Stomach (tissue), 9 donors: ENCODE results near the gene CXCL17. TPM values are rescaled to one million over a fixed set of nuclear protein-coding genes. Genes with fewer than 3 reads are reported as not detected.
A peak's percentile ranks its signal among the peaks of the same experiment; 100 is the strongest.

Experiments
- DNase-seq, 2 donors: peaks; one replicate each; pipeline versions ENCODE4 v3.0.0 to v3.0.0-alpha.2; 2013 to 2019
- H3K27ac ChIP-seq, 5 donors: fragments of 200-600 bp in 4 of 5; sonication (generic) in 4 of 5; one replicate each; pipeline ENCODE4 v1.5.1; 2013 to 2019; ENCODE audit warnings: mild to moderate bottlenecking in 1 of 5, moderate library complexity in 1 of 5
- H3K27me3 ChIP-seq, 3 donors: fragments of 200-600 bp; sonication (generic); one replicate each; pipeline ENCODE4 v1.5.1; 2017 to 2019; ENCODE audit warnings: mixed run types in 1 of 3
- H3K36me3 ChIP-seq, 4 donors: fragments of 200-600 bp; sonication (generic); 1 replicate in 3 of 4; 2 replicates in 1 of 4; pipeline ENCODE4 v1.5.1; 2016 to 2019
- H3K4me1 ChIP-seq, 4 donors: fragments of 200-600 bp; sonication (generic); one replicate each; pipeline ENCODE4 v1.5.1; 2016 to 2019
- H3K4me3 ChIP-seq, 4 donors: fragments of 200-600 bp; sonication (generic) in 3 of 4; one replicate each; pipeline ENCODE4 v1.5.1; 2016 to 2019; ENCODE audit warnings: mild to moderate bottlenecking in 1 of 4
- H3K9me3 ChIP-seq, 4 donors: fragments of 200-600 bp; sonication (generic); one replicate each; pipeline ENCODE4 v1.5.1; 2016 to 2019
- CTCF ChIP-seq, 7 experiments: fragments of 450-650 bp in 4 of 7; fragments of 200-600 bp in 3 of 7; sonication (generic) in 3 of 7; IDR thresholded peaks; one replicate each; pipeline ENCODE4 v1.5.1; 2016 to 2019; ENCODE audit warnings: antibody characterized with exemption in 7 of 7, control low read depth in 2 of 7, mild to moderate bottlenecking in 1 of 7
- EP300 ChIP-seq: sonication (generic); formaldehyde crosslinking; IDR thresholded peaks from one replicate; pipeline ENCODE4 v1.6.1; 2017; ENCODE audit warnings: antibody characterized with exemption
- POLR2A ChIP-seq, 4 donors: fragments of 450-650 bp; IDR thresholded peaks; one replicate each; pipeline ENCODE4 v1.6.1; 2016; ENCODE audit warnings: antibody characterized with exemption in 4 of 4, control low read depth in 2 of 4, mild to moderate bottlenecking in 1 of 4, moderate library complexity in 1 of 4
- POLR2AphosphoS5 ChIP-seq, 3 donors: sonication (generic); formaldehyde crosslinking; IDR thresholded peaks; one replicate each; pipeline ENCODE4 v1.6.1; 2016; ENCODE audit warnings: antibody characterized with exemption in 3 of 3
- WGBS, 5 donors: extraction: QIAGEN DNeasy Blood & Tissue Kit in 3 of 5; methylation state at CpG; one replicate each; pipeline versions ENCODE4 v1.1.5 to v1.1.7; 2013 to 2018; 5-methylcytosine and 5-hydroxymethylcytosine counted together
- intact Hi-C: fragments of 100-400 bp; cut with DNase I; formaldehyde crosslinking; loops from one replicate; pipeline ENCODE4 v1.15.1; 2023; ENCODE audit warnings: low total_unique reads
- polyA plus RNA-seq, 3 donors: library from polyadenylated mRNA; stranded (reverse); fragments of 200-250 nt; gene quantifications; one replicate each; pipeline ENCODE4 v1.2.3, GENCODE V29; 2013
- total RNA-seq, 5 donors: library from RNA; depleted of rRNA; stranded (reverse); fragments of >200 nt; gene quantifications; one replicate each; pipeline versions ENCODE4 v1.1.0 to v1.2.3, GENCODE V29; 2014 to 2016
- donor health status: healthy with polysubstance abuse.
- donor health status: Bipolar disorder and iron deficiency.
- donor health status: healthy.

Gene CXCL17
- total and polyA plus RNA-seq, 8 donors = 7.6 to 518 (median 107) TPM; not detected in 1

GRCh38 chr19:42397263-42398166 lies 45.2 kb downstream of the CXCL17 start:
- Histone ChIP-seq H3K9me3 (no peaks in the 10 kb centered on the region), H3K4me3 (peak overlapping the region; percentile 51 to 60 (median 52)), H3K27ac (peak overlapping the region; percentile 50 to 84 (median 73)), H3K27me3 (no peaks in the 10 kb centered on the region), H3K36me3 (no peaks in the 10 kb centered on the region), H3K4me1 (peaks cover 18 to 42% (median 31%) of the 10 kb centered on the region in 4 donors)
- 24 to 27% (median 25%) methylated on average over 25 of the region's 25 CpGs for WGBS, 5 donors
- no peak for DNase-seq
- TF ChIP-seq EP300 (no peak), POLR2AphosphoS5 (IDR thresholded peaks at IDR 0.05) (no peak), POLR2A (IDR thresholded peaks at IDR 0.05) (no peak), CTCF (IDR thresholded peaks at IDR 0.05) (no peak)
- intact Hi-C loops = no loop called here

GRCh38 chr19:42396381-42397262 lies 46.1 kb downstream of the CXCL17 start:
- intact Hi-C loops = no loop called here
- H3K4me3 ChIP-seq = peak overlapping the region; percentile 51 to 60 (median 52)
- TF ChIP-seq POLR2AphosphoS5 (IDR thresholded peaks at IDR 0.05) (peak; percentile 74 to 88 (median 79)), POLR2A (IDR thresholded peaks at IDR 0.05) (no peak), CTCF (IDR thresholded peaks at IDR 0.05) (no peak), EP300 (no peak)
- H3K27me3 ChIP-seq = peaks cover 0 to 3% (median 2%) of the 10 kb centered on the region in 3 donors
- peak; percentile 99 to 100 for DNase-seq
- WGBS, 5 donors = 4 to 7% (median 5%) methylated on average over 38 to 42 of the region's 42 CpGs
- H3K36me3 ChIP-seq = no peaks in the 10 kb centered on the region
- peaks cover 13 to 33% (median 24%) of the 10 kb centered on the region in 4 donors for H3K4me1 ChIP-seq
- H3K9me3 ChIP-seq = no peaks in the 10 kb centered on the region
- H3K27ac ChIP-seq = peak overlapping the region; percentile 50 to 84 (median 73)

- 73 to 88% (median 84%) methylated on average over 8 of the region's 8 CpGs for WGBS, 5 donors
- no peak for DNase-seq
- Histone ChIP-seq H3K9me3 (no peaks in the 10 kb centered on the region), H3K4me1 (peaks cover 7 to 22% (median 15%) of the 10 kb centered on the region in 4 donors), H3K36me3 (no peaks in the 10 kb centered on the region), H3K4me3 (no peak overlapping the region), H3K27ac (no peak overlapping the region), H3K27me3 (peaks cover 6 to 22% (median 21%) of the 10 kb centered on the region in 3 donors)
- TF ChIP-seq EP300 (no peak), POLR2A (IDR thresholded peaks at IDR 0.05) (no peak), CTCF (IDR thresholded peaks at IDR 0.05) (no peak), POLR2AphosphoS5 (IDR thresholded peaks at IDR 0.05) (no peak)
- intact Hi-C loops = no loop called here
These were observed 48.0 kb downstream of the CXCL17 start for GRCh38 chr19:42394751-42395150.

GRCh38 chr19:42392165-42392564 lies 50.6 kb downstream of the CXCL17 start:
- Histone ChIP-seq H3K27ac (no peak overlapping the region), H3K36me3 (no peaks in the 10 kb centered on the region), H3K9me3 (no peaks in the 10 kb centered on the region), H3K27me3 (peaks cover 6 to 46% (median 40%) of the 10 kb centered on the region in 3 donors), H3K4me3 (no peak overlapping the region), H3K4me1 (peaks cover 3 to 14% (median 8%) of the 10 kb centered on the region in 4 donors)
- no peak for TF ChIP-seq EP300
- no peak for TF ChIP-seq POLR2A (IDR thresholded peaks at IDR 0.05)
- TF ChIP-seq CTCF (IDR thresholded peaks at IDR 0.05) = no peak
- TF ChIP-seq POLR2AphosphoS5 (IDR thresholded peaks at IDR 0.05) = no peak
- 61 to 76% (median 63%) methylated on average over 4 of the region's 4 CpGs for WGBS, 5 donors
- no peak for DNase-seq
- intact Hi-C loops = no loop called here
